SK-N-SH treated with all-trans-retinoic acid at 6 μM for 48 hours (cell line): ENCODE results near the gene SMLR1.

Experiments
- ATAC-seq: fragments of 200-7000 bp; cut with Tn5 transposase; 3 replicates; pipeline ENCODE4 v1.9.1; 2020; ENCODE audit warnings: mild to moderate bottlenecking, moderate library complexity
- ARNTL ChIP-seq: fragments of 450-650 bp; formaldehyde crosslinking; IDR thresholded peaks from 2 replicates; pipeline ENCODE4 v1.5.0; 2020; ENCODE audit warnings: low read depth, mild to moderate bottlenecking, moderate library complexity, borderline replicate concordance
- BACH2 ChIP-seq: fragments of 250-450 bp; sonication (Bioruptor Pico); IDR thresholded peaks from 2 replicates; pipeline ENCODE4 v1.9.0; 2021; ENCODE audit warnings: mild to moderate bottlenecking, borderline replicate concordance
- CSDC2 ChIP-seq: fragments of 250-450 bp; sonication (Bioruptor Pico); IDR thresholded peaks from 2 replicates; pipeline ENCODE4 v1.5.0; 2020; ENCODE audit warnings: mild to moderate bottlenecking, moderate library complexity
- ESRRG ChIP-seq: fragments of 250-450 bp; sonication (Bioruptor Pico); IDR thresholded peaks from 2 replicates; pipeline ENCODE4 v1.6.1; 2021; ENCODE audit warnings: mild to moderate bottlenecking
- GLIS3 ChIP-seq: fragments of 250-450 bp; sonication (Bioruptor Pico); IDR thresholded peaks from 2 replicates; pipeline ENCODE4 v1.5.0; 2020; ENCODE audit warnings: mild to moderate bottlenecking, moderate library complexity
- ISL1 ChIP-seq: fragments of 250-450 bp; sonication (Bioruptor Pico); IDR thresholded peaks from 2 replicates; pipeline ENCODE4 v2.1.2; 2022; ENCODE audit warnings: mild to moderate bottlenecking, moderate library complexity
- OSR1 ChIP-seq: fragments of 250-450 bp; sonication (Bioruptor Pico); IDR thresholded peaks from 2 replicates; pipeline ENCODE4 v1.8.0; 2022; ENCODE audit warnings: moderate library complexity, mild to moderate bottlenecking, inconsistent platforms
- PATZ1 ChIP-seq: fragments of 250-450 bp; sonication (Bioruptor Pico); IDR thresholded peaks from 2 replicates; pipeline ENCODE4 v1.8.0; 2020; ENCODE audit warnings: mild to moderate bottlenecking, moderate library complexity, borderline replicate concordance
- POU6F1 ChIP-seq: fragments of 250-450 bp; sonication (Bioruptor Pico); IDR thresholded peaks from 2 replicates; pipeline ENCODE4 v1.8.0; 2021; ENCODE audit warnings: low read depth, mild to moderate bottlenecking, moderate library complexity, borderline replicate concordance
- RARB ChIP-seq: fragments of 250-450 bp; sonication (Bioruptor Pico); IDR thresholded peaks from 2 replicates; pipeline ENCODE4 v1.8.0; 2021; ENCODE audit warnings: mild to moderate bottlenecking, moderate library complexity
- SNAI2 ChIP-seq: fragments of 250-450 bp; sonication (Bioruptor Pico); IDR thresholded peaks from 2 replicates; pipeline ENCODE4 v1.5.0; 2020; ENCODE audit warnings: mild to moderate bottlenecking, moderate library complexity
- TCF4 ChIP-seq: fragments of 250-450 bp; sonication (Bioruptor Pico); IDR thresholded peaks from 2 replicates; pipeline ENCODE4 v1.8.0; 2021; ENCODE audit warnings: mild to moderate bottlenecking, moderate library complexity, borderline replicate concordance
- TOX ChIP-seq: fragments of 250-450 bp; sonication (Bioruptor Pico); IDR thresholded peaks from 2 replicates; pipeline ENCODE4 v1.8.0; 2021; ENCODE audit warnings: mild to moderate bottlenecking, moderate library complexity, borderline replicate concordance
- TSHZ2 ChIP-seq: fragments of 250-450 bp; sonication (Bioruptor Pico); IDR thresholded peaks from 2 replicates; pipeline ENCODE4 v1.5.0; 2020; ENCODE audit warnings: mild to moderate bottlenecking, moderate library complexity
- ZFP3 ChIP-seq: fragments of 250-450 bp; sonication (Bioruptor Pico); IDR thresholded peaks from 2 replicates; pipeline ENCODE4 v1.5.0; 2020; ENCODE audit warnings: mild to moderate bottlenecking, moderate library complexity
- ZFP30 ChIP-seq: fragments of 450-650 bp; formaldehyde crosslinking; IDR thresholded peaks from 2 replicates; pipeline ENCODE4 v1.5.0; 2022; ENCODE audit warnings: mild to moderate bottlenecking, moderate library complexity
- ZNF565 ChIP-seq: fragments of 450-650 bp; formaldehyde crosslinking; conservative IDR thresholded peaks from 2 replicates; pipeline ENCODE4 v1.5.0; 2020; ENCODE audit warnings: low read depth, mild to moderate bottlenecking, moderate library complexity
- ZNF70 ChIP-seq: fragments of 450-650 bp; formaldehyde crosslinking; IDR thresholded peaks from 2 replicates; pipeline ENCODE4 v1.5.0; 2020; ENCODE audit warnings: mild to moderate bottlenecking, moderate library complexity
- ZNF8 ChIP-seq: fragments of 450-650 bp; formaldehyde crosslinking; IDR thresholded peaks from 2 replicates; pipeline ENCODE4 v1.5.0; 2020; ENCODE audit warnings: mild to moderate bottlenecking, moderate library complexity
- TF ChIP-seq, protein P1 (sequence below): fragments of 250-450 bp; sonication (Bioruptor Pico); IDR thresholded peaks from 2 replicates; pipeline ENCODE4 v1.5.1; 2021; ENCODE audit warnings: mild to moderate bottlenecking, moderate library complexity
- TF ChIP-seq, protein P2 (sequence below): fragments of 250-450 bp; sonication (Bioruptor Pico); IDR thresholded peaks from 2 replicates; pipeline ENCODE4 v1.5.1; 2020; ENCODE audit warnings: low read depth, mild to moderate bottlenecking, moderate library complexity

SMLR1 gene

DNA sequence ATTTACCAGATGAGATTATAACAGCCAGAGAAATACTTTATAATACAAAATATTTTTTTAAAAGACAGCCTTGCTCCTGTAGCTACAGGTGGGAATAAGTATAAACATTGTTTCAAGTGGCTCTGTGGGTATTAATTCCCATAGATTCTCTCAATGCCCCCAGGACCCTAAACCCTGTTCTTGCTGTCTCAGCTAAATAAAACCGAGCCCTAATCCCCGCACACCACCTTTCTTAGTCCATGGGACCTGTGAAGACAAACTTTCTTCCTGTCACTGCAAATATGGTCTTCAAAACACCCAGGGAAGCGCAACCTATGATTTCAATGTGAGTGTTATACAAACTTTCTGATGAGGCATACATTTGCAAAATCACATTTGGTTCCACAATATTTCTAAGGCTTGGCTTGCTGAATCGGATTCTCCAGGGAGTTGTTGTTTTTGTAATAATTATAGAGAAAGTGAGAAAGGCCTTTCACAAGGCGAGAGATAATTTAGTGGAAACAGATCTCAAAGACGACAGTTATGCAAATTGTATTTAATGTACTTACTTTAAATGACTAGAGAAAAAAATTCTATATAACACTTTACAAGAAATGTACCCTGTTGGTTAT is 11.1 kb downstream of the SMLR1 start:
- no peak for ATAC-seq
- TF ChIP-seq RARB (CRISPR knock-in tag) (no peak), TSHZ2 (CRISPR knock-in tag) (no peak), ZNF8 (no peak), ZNF565 (CRISPR knock-in tag) (no peak), POU6F1 (no peak), BACH2 (CRISPR knock-in tag) (no peak), ZFP30 (CRISPR knock-in tag) (no peak), ZFP3 (no peak), TCF4 (CRISPR knock-in tag) (no peak), ZNF70 (CRISPR knock-in tag) (no peak), ISL1 (no peak), TOX (no peak), GLIS3 (CRISPR knock-in tag) (no peak), SNAI2 (no peak), ESRRG (no peak), CSDC2 (CRISPR knock-in tag) (no peak), ARNTL (CRISPR knock-in tag) (no peak), PATZ1 (CRISPR knock-in tag) (no peak)
- TF ChIP-seq, protein P1, sequence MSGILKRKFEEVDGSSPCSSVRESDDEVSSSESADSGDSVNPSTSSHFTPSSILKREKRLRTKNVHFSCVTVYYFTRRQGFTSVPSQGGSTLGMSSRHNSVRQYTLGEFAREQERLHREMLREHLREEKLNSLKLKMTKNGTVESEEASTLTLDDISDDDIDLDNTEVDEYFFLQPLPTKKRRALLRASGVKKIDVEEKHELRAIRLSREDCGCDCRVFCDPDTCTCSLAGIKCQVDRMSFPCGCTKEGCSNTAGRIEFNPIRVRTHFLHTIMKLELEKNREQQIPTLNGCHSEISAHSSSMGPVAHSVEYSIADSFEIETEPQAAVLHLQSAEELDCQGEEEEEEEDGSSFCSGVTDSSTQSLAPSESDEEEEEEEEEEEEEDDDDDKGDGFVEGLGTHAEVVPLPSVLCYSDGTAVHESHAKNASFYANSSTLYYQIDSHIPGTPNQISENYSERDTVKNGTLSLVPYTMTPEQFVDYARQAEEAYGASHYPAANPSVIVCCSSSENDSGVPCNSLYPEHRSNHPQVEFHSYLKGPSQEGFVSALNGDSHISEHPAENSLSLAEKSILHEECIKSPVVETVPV, result no peak
- TF ChIP-seq, protein P2, sequence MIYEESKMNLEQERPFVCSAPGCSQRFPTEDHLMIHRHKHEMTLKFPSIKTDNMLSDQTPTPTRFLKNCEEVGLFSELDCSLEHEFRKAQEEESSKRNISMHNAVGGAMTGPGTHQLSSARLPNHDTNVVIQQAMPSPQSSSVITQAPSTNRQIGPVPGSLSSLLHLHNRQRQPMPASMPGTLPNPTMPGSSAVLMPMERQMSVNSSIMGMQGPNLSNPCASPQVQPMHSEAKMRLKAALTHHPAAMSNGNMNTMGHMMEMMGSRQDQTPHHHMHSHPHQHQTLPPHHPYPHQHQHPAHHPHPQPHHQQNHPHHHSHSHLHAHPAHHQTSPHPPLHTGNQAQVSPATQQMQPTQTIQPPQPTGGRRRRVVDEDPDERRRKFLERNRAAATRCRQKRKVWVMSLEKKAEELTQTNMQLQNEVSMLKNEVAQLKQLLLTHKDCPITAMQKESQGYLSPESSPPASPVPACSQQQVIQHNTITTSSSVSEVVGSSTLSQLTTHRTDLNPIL (CRISPR knock-in tag), result no peak

DNA sequence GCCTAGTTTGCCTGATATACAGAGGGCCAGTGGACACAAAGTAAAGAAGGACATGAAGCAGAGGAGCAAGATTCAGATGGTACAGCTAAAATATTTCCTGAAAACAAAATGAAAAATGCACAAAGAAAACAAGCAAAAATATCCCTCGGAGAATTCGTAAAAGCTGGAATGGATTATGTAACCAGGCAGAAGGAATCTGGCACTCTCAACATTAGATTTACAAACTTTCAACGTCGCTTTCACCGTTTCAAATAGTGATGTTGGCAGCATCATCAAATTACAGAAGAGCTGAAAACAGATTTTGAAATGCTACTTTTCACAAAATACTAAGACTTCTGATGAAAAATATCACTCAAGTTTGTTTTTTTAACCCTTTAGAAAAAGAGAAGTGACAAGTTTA is 11.7 kb downstream of the SMLR1 start:
- TF ChIP-seq SNAI2, result no peak
- TF ChIP-seq ZNF70 (CRISPR knock-in tag), result no peak
- no peak for TF ChIP-seq CSDC2 (CRISPR knock-in tag)
- TF ChIP-seq, protein P1, result no peak
- TF ChIP-seq OSR1, result no peak
- TF ChIP-seq, protein P2 (CRISPR knock-in tag), result no peak
- TF ChIP-seq BACH2 (CRISPR knock-in tag), result no peak
- no peak for TF ChIP-seq TSHZ2 (CRISPR knock-in tag)
- TF ChIP-seq PATZ1 (CRISPR knock-in tag), result no peak
- TF ChIP-seq ZFP30 (CRISPR knock-in tag), result no peak
- TF ChIP-seq TCF4 (CRISPR knock-in tag), result no peak
- no peak for TF ChIP-seq ZFP3
- no peak for TF ChIP-seq GLIS3 (CRISPR knock-in tag)
- no peak for TF ChIP-seq ZNF565 (CRISPR knock-in tag)
- TF ChIP-seq ESRRG, result no peak
- ATAC-seq, result no peak
